HG03039 (cell line): ENCODE data around the gene NDUFB3.
"Not testable (repeated sequence)": the region's sequence is repeated elsewhere in the genome, so short reads cannot be mapped to it uniquely, and the experiment has no call there.

Experiments
- ATAC-seq: cut with Tn5 transposase; IDR thresholded peaks from one replicate; pipeline ENCODE4 v1.9.1; 2021; ENCODE audit warnings: mild to moderate bottlenecking, moderate library complexity; ENCODE audit not compliant: unreplicated experiment

Gene NDUFB3

GRCh38 chr2:201090574-201090973 is 18.8 kb downstream of the NDUFB3 start:
- ATAC-seq = no peak

- ATAC-seq = no peak
Observed at GRCh38 chr2:201093573-201093972, 21.8 kb downstream of the NDUFB3 start.

- ATAC-seq = no peak
Observed at GRCh38 chr2:201100497-201100896, 28.7 kb downstream of the NDUFB3 start.

- no peak for ATAC-seq
Observed at GRCh38 chr2:201105759-201106158, 34.0 kb downstream of the NDUFB3 start.

- no peak for ATAC-seq
Observed at GRCh38 chr2:201107624-201108023, 35.8 kb downstream of the NDUFB3 start.

GRCh38 chr2:201108341-201108740 is 36.5 kb downstream of the NDUFB3 start:
- ATAC-seq = no peak

GRCh38 chr2:201109186-201109585 is 37.4 kb downstream of the NDUFB3 start:
- ATAC-seq = no peak

GRCh38 chr2:201110615-201111014 is 38.8 kb downstream of the NDUFB3 start:
- ATAC-seq = no peak

- ATAC-seq = no peak
Observed at GRCh38 chr2:201111096-201111495, 39.3 kb downstream of the NDUFB3 start.

GRCh38 chr2:201114350-201114749 is 42.5 kb downstream of the NDUFB3 start:
- no peak for ATAC-seq

GRCh38 chr2:201114846-201115245 is 43.0 kb downstream of the NDUFB3 start:
- no peak for ATAC-seq

- peak; percentile 28 for ATAC-seq
Observed at GRCh38 chr2:201116115-201116958, 44.5 kb downstream of the NDUFB3 start, which contains the start of gene CFLAR. Gene CFLAR, plus strand, starts transcription at chr2:201116164. Its CDS starts 13,702 bp downstream, at chr2:201129866.

- ATAC-seq = no peak
Observed at GRCh38 chr2:201116959-201117734, 45.3 kb downstream of the NDUFB3 start.

- ATAC-seq = not testable (repeated sequence)
Observed at GRCh38 chr2:201117735-201118094, 45.9 kb downstream of the NDUFB3 start.

GRCh38 chr2:201118121-201118960 is 46.5 kb downstream of the NDUFB3 start:
- ATAC-seq = peak; percentile 37

- no peak for ATAC-seq
Observed at GRCh38 chr2:201118961-201119854, 47.4 kb downstream of the NDUFB3 start.

- ATAC-seq = no peak
Observed at GRCh38 chr2:201122276-201122675, 50.5 kb downstream of the NDUFB3 start.

GRCh38 chr2:201126308-201127151 is 54.7 kb downstream of the NDUFB3 start:
- ATAC-seq = no peak

GRCh38 chr2:201127152-201127511 is 55.3 kb downstream of the NDUFB3 start:
- no peak for ATAC-seq
